Cerebellar nuclear complex (tissue), 1 donor: ENCODE measurements around the gene DLX3.

Experiments used
- DNase-seq, 2 experiments: peaks; one replicate each; lab custom pipeline; 2025; lab: John Stamatoyannopoulos, UW

The DLX3 gene

GRCh38 chr17:49957350-49957749, 37.7 kb downstream of the DLX3 start:
- no peak for DNase-seq

GRCh38 chr17:49956780-49957179, 38.2 kb downstream of the DLX3 start:
- no peak for DNase-seq

GRCh38 chr17:49955157-49955556, 39.9 kb downstream of the DLX3 start:
- no peak for DNase-seq

- no peak for DNase-seq
Measured at GRCh38 chr17:49952912-49953497, 42.0 kb downstream of the DLX3 start.

GRCh38 chr17:49952209-49952911, 42.7 kb downstream of the DLX3 start:
- no peak for DNase-seq

GRCh38 chr17:49951362-49952082, 43.5 kb downstream of the DLX3 start:
- no peak for DNase-seq

- no peak for DNase-seq
Measured at GRCh38 chr17:49949634-49950033, 45.4 kb downstream of the DLX3 start.

GRCh38 chr17:49946964-49947584, 48.0 kb downstream of the DLX3 start:
- DNase-seq, result no peak

- DNase-seq, result no peak
Measured at GRCh38 chr17:49946208-49946607, 48.8 kb downstream of the DLX3 start.

GRCh38 chr17:49944273-49944870, 50.7 kb downstream of the DLX3 start:
- no peak for DNase-seq

- no peak for DNase-seq
Measured at GRCh38 chr17:49942947-49943346, 52.1 kb downstream of the DLX3 start.

- no peak for DNase-seq
Measured at GRCh38 chr17:49941427-49941826, 53.6 kb downstream of the DLX3 start.
